GM19372 (cell line): Measurements from ENCODE around the gene ANGPTL8.

ENCODE experiments used
- ATAC-seq: cut with Tn5 transposase; IDR thresholded peaks from one replicate; pipeline ENCODE4 v1.9.1; 2021; ENCODE audit warnings: mild to moderate bottlenecking, low read depth, moderate library complexity; ENCODE audit not compliant: unreplicated experiment

ANGPTL8 gene

DNA sequence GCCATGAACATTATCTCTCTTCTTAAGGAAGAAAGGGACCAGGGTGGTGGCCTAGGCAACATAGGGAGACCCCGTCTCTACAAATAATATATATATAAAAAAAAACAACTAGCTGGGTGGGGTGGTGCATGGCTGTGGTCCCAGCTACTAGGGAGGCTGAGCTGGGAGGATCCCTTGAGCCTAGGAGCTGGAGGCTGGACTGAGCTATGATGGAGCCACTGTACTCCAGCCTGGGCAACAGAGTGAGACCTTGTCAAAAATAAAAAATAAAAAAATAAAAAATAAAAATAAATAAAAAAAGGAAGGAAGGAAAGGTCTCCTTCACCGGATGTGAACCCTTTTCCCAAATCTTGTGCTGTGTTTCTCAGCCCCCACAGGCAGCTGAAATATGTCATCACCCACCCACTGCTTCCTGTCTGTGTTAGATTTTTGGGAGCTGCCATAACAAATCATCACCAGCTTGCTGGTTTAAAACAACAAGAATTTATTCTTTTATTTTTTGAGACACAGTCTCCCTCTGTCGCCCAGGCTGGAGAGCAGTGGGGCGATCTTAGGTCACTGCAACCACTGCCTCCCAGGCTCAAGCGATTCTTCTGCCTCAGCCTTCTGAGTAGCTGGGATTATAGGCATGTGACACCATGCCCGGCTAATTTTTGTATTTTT, 47.0 kb downstream of the ANGPTL8 start:
- ATAC-seq, result no peak

GRCh38 chr19:11288349-11288748, 48.9 kb downstream of the ANGPTL8 start:
- ATAC-seq, result no peak

DNA sequence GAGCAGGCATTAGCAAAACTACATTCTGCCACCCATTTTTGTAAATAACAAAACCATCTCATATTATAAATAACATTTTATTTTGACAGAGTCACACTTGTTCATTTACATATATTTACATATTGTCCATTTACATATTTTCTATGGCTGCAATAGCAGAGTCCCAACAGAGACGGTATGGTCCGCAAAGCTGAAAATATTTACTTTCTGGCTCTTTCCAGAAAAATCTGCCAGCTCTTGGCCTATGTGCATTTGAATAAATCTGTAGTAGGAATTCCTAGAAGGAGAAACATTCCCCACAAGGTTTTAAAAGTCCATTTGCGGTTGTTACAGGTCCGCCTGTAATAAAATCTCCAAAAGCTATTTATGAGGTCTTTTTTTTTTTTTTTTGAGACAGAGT, 50.8 kb downstream of the ANGPTL8 start:
- ATAC-seq, result no peak

- no peak for ATAC-seq
Measured at GRCh38 chr19:11291415-11291814, 52.0 kb downstream of the ANGPTL8 start.
